Naive thymus-derived CD8-positive, alpha-beta T cell (primary cell): Measurements from ENCODE around the gene NAALADL1. TPM values are rescaled to one million over a fixed set of nuclear protein-coding genes. Genes with fewer than 3 reads are reported as not detected.
A peak's percentile ranks its signal among the peaks of the same experiment; 100 is the strongest.
"Not testable (repeated sequence)": the region's sequence is repeated elsewhere in the genome, so short reads cannot be mapped to it uniquely, and the experiment has no call there.

Experiments used
- ATAC-seq, 2 donors: fragments of 150-1000 bp; cut with Tn5 transposase in 1 of 2; sonication (Bioruptor Pico), chemical (Tn5 transposase) in 1 of 2; 1 replicate in 1 of 2; 2 replicates in 1 of 2; pipeline ENCODE4 v1.10.0; 2021; ENCODE audit warnings: mild to moderate bottlenecking in 2 of 2, moderate library complexity in 2 of 2
- POLR2A ChIA-PET: fragments of 350-600 bp; sonication (Branson Sonifier 250); formaldehyde crosslinking; loops from one replicate; lab custom pipeline; 2021; ENCODE audit warnings: antibody characterized with exemption; lab: Charles Lee
- DNase-seq, 10 donors: peaks; one replicate each; pipeline versions ENCODE4 v3.0.0 to v3.0.0-alpha.2; 2020 to 2022
- H3K27ac Mint-ChIP-seq, 10 donors: one replicate each; pipeline ENCODE4 v1.8.0; 2020 to 2022; ENCODE audit warnings: mild to moderate bottlenecking in 10 of 10, mixed read lengths in 10 of 10, moderate library complexity in 4 of 10, inconsistent platforms in 1 of 10
- H3K27me3 Mint-ChIP-seq, 5 donors: one replicate each; pipeline ENCODE4 v1.8.0; 2021 to 2022; ENCODE audit warnings: mixed read lengths in 5 of 5
- H3K36me3 Mint-ChIP-seq, 3 donors: one replicate each; pipeline ENCODE4 v1.8.0; 2020 to 2022; ENCODE audit warnings: mixed read lengths in 3 of 3, mild to moderate bottlenecking in 2 of 3, inconsistent platforms in 1 of 3
- H3K4me1 Mint-ChIP-seq, 4 donors: one replicate each; pipeline ENCODE4 v1.8.0; 2021 to 2022; ENCODE audit warnings: mixed read lengths in 4 of 4
- H3K4me3 Mint-ChIP-seq, 10 donors: one replicate each; pipeline ENCODE4 v1.8.0; 2020 to 2022; ENCODE audit warnings: mild to moderate bottlenecking in 10 of 10, mixed read lengths in 10 of 10, moderate library complexity in 6 of 10, inconsistent platforms in 1 of 10
- H3K9me3 Mint-ChIP-seq, 9 donors: one replicate each; pipeline ENCODE4 v1.8.0; 2020 to 2022; ENCODE audit warnings: mixed read lengths in 9 of 9, mild to moderate bottlenecking in 3 of 9, inconsistent platforms in 1 of 9, moderate library complexity in 1 of 9
- polyA plus RNA-seq, 3 donors: library from polyadenylated mRNA; unstranded; fragments of 300-500 nt; fragmentation: Illumina TruSeq; gene quantifications; one replicate each; pipeline ENCODE4 v1.2.3, GENCODE V29; 2021
- total RNA-seq, 8 experiments: library from RNA in 2 of 8; stranded (reverse) in 2 of 8; gene quantifications; one replicate each; pipeline ENCODE4 v1.2.3 and lab custom pipeline; 2021 to 2026

Gene NAALADL1
- total and polyA plus RNA-seq, 5 experiments from 2014 or later = 14.0 to 33.9 (median 22.2) TPM

- peaks cover 4 to 9% (median 7%) of the 10 kb centered on the region in 4 donors for H3K4me1 Mint-ChIP-seq
- no peaks in the 10 kb centered on the region for H3K27me3 Mint-ChIP-seq
- peaks cover 0 to 11% (median 3%) of the 10 kb centered on the region in 3 donors for H3K36me3 Mint-ChIP-seq
- H3K27ac Mint-ChIP-seq = no peak overlapping the region
- POLR2A ChIA-PET = no interaction called here
- H3K9me3 Mint-ChIP-seq = no peaks in the 10 kb centered on the region
- no peak overlapping the region for H3K4me3 Mint-ChIP-seq
- no peak for ATAC-seq
- no peak for DNase-seq
Observed at GRCh38 chr11:65021509-65021908, 36.8 kb downstream of the NAALADL1 start.

- DNase-seq (no peak), ATAC-seq (no peak)
- Mint-ChIP-seq H3K36me3 (peaks cover 0 to 12% (median 3%) of the 10 kb centered on the region in 3 donors), H3K27ac (no peak overlapping the region), H3K4me3 (no peak overlapping the region), H3K27me3 (no peaks in the 10 kb centered on the region), H3K4me1 (peaks cover 8 to 14% (median 11%) of the 10 kb centered on the region in 4 donors), H3K9me3 (no peaks in the 10 kb centered on the region)
- POLR2A ChIA-PET = interaction anchor here (0.7 kb wide), 2 partner anchors 337 to 427 kb away, joined by 4 read pairs; no protein-coding TSS in a partner anchor
Observed at GRCh38 chr11:65021003-65021402, 37.4 kb downstream of the NAALADL1 start.

GRCh38 chr11:65019824-65020223 lies 38.5 kb downstream of the NAALADL1 start:
- Mint-ChIP-seq H3K36me3 (peaks cover 0 to 12% (median 3%) of the 10 kb centered on the region in 3 donors), H3K4me3 (no peak overlapping the region)

GRCh38 chr11:65017937-65018336 lies 40.4 kb downstream of the NAALADL1 start:
- H3K9me3 Mint-ChIP-seq = no peaks in the 10 kb centered on the region
- peak overlapping the region in 2 of 10 donors; percentile 40 to 60 for H3K27ac Mint-ChIP-seq
- ATAC-seq = no peak
- POLR2A ChIA-PET = interaction anchor here (0.8 kb wide), 1 partner anchor 94 kb away, joined by 3 read pairs; the partner anchor contains the start of gene TM7SF2
- H3K4me1 Mint-ChIP-seq = peaks cover 15 to 31% (median 28%) of the 10 kb centered on the region in 4 donors
- DNase-seq = no peak
- H3K4me3 Mint-ChIP-seq = no peak overlapping the region
- H3K27me3 Mint-ChIP-seq = no peaks in the 10 kb centered on the region
- H3K36me3 Mint-ChIP-seq = peaks cover 0 to 12% (median 3%) of the 10 kb centered on the region in 3 donors

More at GRCh38 chr11:65019824-65020223, 38.5 kb downstream of the NAALADL1 start:
- peaks cover 8 to 23% (median 19%) of the 10 kb centered on the region in 4 donors for H3K4me1 Mint-ChIP-seq
- no peak for DNase-seq
- ATAC-seq = no peak
- H3K27me3 Mint-ChIP-seq = no peaks in the 10 kb centered on the region
- no peak overlapping the region for H3K27ac Mint-ChIP-seq
- H3K9me3 Mint-ChIP-seq = no peaks in the 10 kb centered on the region
- POLR2A ChIA-PET = interaction anchor here (0.7 kb wide), 1 partner anchor 315 kb away, joined by 4 read pairs; no protein-coding TSS in a partner anchor

GRCh38 chr11:65016705-65017104 lies 41.6 kb downstream of the NAALADL1 start:
- DNase-seq = no peak
- peaks cover 17 to 33% (median 29%) of the 10 kb centered on the region in 4 donors for H3K4me1 Mint-ChIP-seq
- peak overlapping the region in 1 of 10 donors; percentile 28 for H3K4me3 Mint-ChIP-seq
- ATAC-seq = no peak
- POLR2A ChIA-PET = interaction anchor here (0.6 to 1.2 kb wide), 2 partner anchors 48 to 102 kb away, joined by 3 read pairs; no protein-coding TSS in a partner anchor
- H3K27me3 Mint-ChIP-seq = no peaks in the 10 kb centered on the region
- peak overlapping the region in 4 of 10 donors; percentile 36 to 76 (median 42) for H3K27ac Mint-ChIP-seq
- H3K9me3 Mint-ChIP-seq = no peaks in the 10 kb centered on the region
- peaks cover 0 to 12% (median 3%) of the 10 kb centered on the region in 3 donors for H3K36me3 Mint-ChIP-seq

GRCh38 chr11:65014726-65015227 lies 43.6 kb downstream of the NAALADL1 start:
- peak overlapping the region; percentile 86 to 95 (median 90) for H3K4me3 Mint-ChIP-seq
- ATAC-seq (no peak), DNase-seq (no peak)
- peak overlapping the region; percentile 84 to 97 (median 94) for H3K27ac Mint-ChIP-seq
- no peaks in the 10 kb centered on the region for H3K9me3 Mint-ChIP-seq
- no peaks in the 10 kb centered on the region for H3K27me3 Mint-ChIP-seq
- POLR2A ChIA-PET = interaction anchor here (0.7 to 2.9 kb wide), 16 partner anchors 9 to 161 kb away, joined by 3 to 23 read pairs (median 3); partner anchors contain the start of genes FAU, MRPL49, SAC3D1 and SNX15
- peaks cover 17 to 31% (median 29%) of the 10 kb centered on the region in 4 donors for H3K4me1 Mint-ChIP-seq
- peaks cover 0 to 11% (median 3%) of the 10 kb centered on the region in 3 donors for H3K36me3 Mint-ChIP-seq

GRCh38 chr11:65013888-65014725 lies 44.2 kb downstream of the NAALADL1 start, which contains the start of gene ARL2:
Gene ARL2, plus strand, starts transcription at chr11:65014160. Its CDS starts 48 bp downstream, at chr11:65014208.
- peak within 1 kb of the TSS; percentile 84 to 99 (median 96) for H3K27ac Mint-ChIP-seq
- POLR2A ChIA-PET = interaction anchor here (0.5 to 2.9 kb wide), 18 partner anchors 10 to 265 kb away, joined by 3 to 23 read pairs (median 4); partner anchors contain the start of genes FAU, MRPL49, PPP2R5B and SAC3D1
- H3K9me3 Mint-ChIP-seq = no peaks in the 10 kb centered on the region
- peak within 1 kb of the TSS; percentile 86 to 95 (median 92) for H3K4me3 Mint-ChIP-seq
- H3K4me1 Mint-ChIP-seq = peaks cover 17 to 31% (median 29%) of the 10 kb centered on the region in 4 donors
- peak; percentile 82 to 83 for ATAC-seq
- peaks cover 0 to 6% (median 3%) of the 10 kb centered on the region in 3 donors for H3K36me3 Mint-ChIP-seq
- no peaks in the 10 kb centered on the region for H3K27me3 Mint-ChIP-seq
- peak; percentile 83 to 92 (median 86) for DNase-seq

- peak in 9 of 10 donors; percentile 84 to 95 (median 91) for DNase-seq
- ATAC-seq = peak; percentile 81 to 89
- H3K4me3 Mint-ChIP-seq = peak overlapping the region; percentile 86 to 94 (median 89)
- no peaks in the 10 kb centered on the region for H3K9me3 Mint-ChIP-seq
- POLR2A ChIA-PET = interaction anchor here (0.5 to 2.9 kb wide), 15 partner anchors 14 to 234 kb away, joined by 3 to 23 read pairs (median 7); partner anchors contain the start of genes FAU, MRPL49, PPP2R5B and SAC3D1
- peaks cover 0 to 4% (median 3%) of the 10 kb centered on the region in 3 donors for H3K36me3 Mint-ChIP-seq
- H3K27ac Mint-ChIP-seq = peak overlapping the region; percentile 82 to 99 (median 94)
- H3K4me1 Mint-ChIP-seq = peaks cover 17 to 31% (median 29%) of the 10 kb centered on the region in 4 donors
- no peaks in the 10 kb centered on the region for H3K27me3 Mint-ChIP-seq
Observed at GRCh38 chr11:65013130-65013887, 45.0 kb downstream of the NAALADL1 start.

GRCh38 chr11:65008873-65009272 lies 49.5 kb downstream of the NAALADL1 start:
- no peaks in the 10 kb centered on the region for H3K36me3 Mint-ChIP-seq
- no peak overlapping the region for H3K27ac Mint-ChIP-seq
- no peak overlapping the region for H3K4me3 Mint-ChIP-seq
- H3K4me1 Mint-ChIP-seq = peaks cover 7 to 10% (median 8%) of the 10 kb centered on the region in 4 donors
- no peak for ATAC-seq
- H3K9me3 Mint-ChIP-seq = no peaks in the 10 kb centered on the region
- POLR2A ChIA-PET = interaction anchor here (0.6 kb wide), 1 partner anchor 44 kb away, joined by 3 read pairs; no protein-coding TSS in a partner anchor
- no peaks in the 10 kb centered on the region for H3K27me3 Mint-ChIP-seq
- no peak for DNase-seq

- Mint-ChIP-seq H3K36me3 (no peaks in the 10 kb centered on the region), H3K4me3 (no peak overlapping the region), H3K9me3 (no peaks in the 10 kb centered on the region), H3K4me1 (peaks cover 2 to 3% (median 3%) of the 10 kb centered on the region in 4 donors), H3K27ac (no peak overlapping the region), H3K27me3 (no peaks in the 10 kb centered on the region)
- no peak for DNase-seq
- POLR2A ChIA-PET = no interaction called here
- ATAC-seq = no peak
Observed at GRCh38 chr11:65008016-65008415, 50.3 kb downstream of the NAALADL1 start.

GRCh38 chr11:65003968-65004367 lies 54.4 kb downstream of the NAALADL1 start:
- POLR2A ChIA-PET = interaction anchor here (1.4 kb wide), 1 partner anchor 113 kb away, joined by 3 read pairs; the partner anchor contains the start of gene ZNHIT2
- not testable (repeated sequence) for H3K36me3 Mint-ChIP-seq, H3K27me3 Mint-ChIP-seq, H3K9me3 Mint-ChIP-seq, ATAC-seq, H3K4me3 Mint-ChIP-seq, H3K4me1 Mint-ChIP-seq, H3K27ac Mint-ChIP-seq, DNase-seq
